HUES64 (cell line): ENCODE results near the gene ATP5F1D.
"Not testable (repeated sequence)": the region's sequence is repeated elsewhere in the genome, so short reads cannot be mapped to it uniquely, and the experiment has no call there.

Experiments used
- H3K27ac ChIP-seq: 2 replicates; pipeline ENCODE4 v1.7.0; 2013; ENCODE audit warnings: low read depth, low read length, inconsistent platforms
- H3K27me3 ChIP-seq: 2 replicates; pipeline ENCODE4 v1.6.1; 2013; ENCODE audit warnings: mild to moderate bottlenecking, low read length; ENCODE audit not compliant: insufficient read depth
- H3K36me3 ChIP-seq: 2 replicates; pipeline ENCODE4 v1.6.1; 2013; ENCODE audit warnings: mild to moderate bottlenecking, low read length; ENCODE audit not compliant: insufficient read depth
- H3K4me1 ChIP-seq: 2 replicates; pipeline ENCODE4 v1.6.1; 2013; ENCODE audit warnings: mild to moderate bottlenecking, low read length, moderate library complexity; ENCODE audit not compliant: insufficient read depth
- H3K4me3 ChIP-seq: 2 replicates; pipeline ENCODE4 v1.5.1; 2013; ENCODE audit warnings: mild to moderate bottlenecking, low read length, moderate library complexity
- H3K9ac ChIP-seq: 2 replicates; pipeline ENCODE4 v1.6.1; 2013; ENCODE audit warnings: mild to moderate bottlenecking, low read depth, low read length
- H3K9me3 ChIP-seq: 2 replicates; pipeline ENCODE4 v1.6.1; 2013; ENCODE audit warnings: low read depth, low read length; ENCODE audit not compliant: insufficient read depth
- WGBS: fragments of 150-250, 120-280 bp; methylation state at CpG from one replicate; pipeline ENCODE4 v1.1.7; 2013; ENCODE audit warnings: missing lambda C conversion rate; 5-methylcytosine and 5-hydroxymethylcytosine counted together

Gene ATP5F1D

DNA sequence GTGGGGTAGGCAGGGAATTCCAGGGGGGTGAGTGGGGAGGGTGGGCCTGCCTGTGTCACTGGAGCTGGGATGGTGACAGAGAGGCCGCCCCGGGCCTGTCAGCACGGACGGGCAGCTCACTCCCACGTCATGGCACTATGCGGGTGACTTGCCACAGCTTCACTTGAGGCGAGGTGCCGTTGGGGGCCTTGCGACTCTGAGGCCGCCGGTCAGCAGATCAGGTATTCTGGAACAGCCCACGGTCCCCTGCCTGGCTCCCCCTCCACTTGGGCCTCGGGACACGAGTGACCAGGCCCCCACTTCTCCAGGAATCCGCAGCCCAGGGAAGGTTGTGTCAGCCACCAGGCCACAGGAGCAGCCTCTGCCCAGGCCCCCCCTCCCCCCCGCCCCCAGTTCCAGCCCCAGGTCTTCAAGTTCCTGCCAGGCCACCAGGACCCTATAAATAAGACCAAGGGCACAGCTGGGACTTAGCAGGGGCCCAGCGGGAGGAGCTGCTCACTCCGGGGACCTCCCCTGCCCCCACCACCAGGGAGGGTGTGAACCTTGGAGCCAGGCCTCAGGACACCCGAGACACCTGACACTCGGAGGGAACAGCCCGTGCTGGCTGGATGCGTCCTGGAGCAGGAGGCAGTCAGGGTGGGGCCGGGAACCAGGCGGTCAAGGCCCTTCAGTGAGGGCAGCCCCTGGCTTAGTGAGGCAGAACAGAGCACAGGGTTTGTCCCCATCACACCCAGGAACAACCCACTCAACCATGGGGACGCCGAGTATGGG lies 4.1 kb downstream of the ATP5F1D start:
- H3K27me3 ChIP-seq, result no peaks in the 10 kb centered on the region
- no peaks in the 10 kb centered on the region for H3K9me3 ChIP-seq
- H3K27ac ChIP-seq, result no peak overlapping the region
- H3K4me1 ChIP-seq, result no peaks in the 10 kb centered on the region; the same call in 1 of the 2 replicates
- H3K36me3 ChIP-seq, result no peaks in the 10 kb centered on the region; the same call in 1 of the 2 replicates
- H3K4me3 ChIP-seq, result no peak overlapping the region
- no peak overlapping the region for H3K9ac ChIP-seq
- 92% methylated on average over 25 of the region's 26 CpGs for WGBS

DNA sequence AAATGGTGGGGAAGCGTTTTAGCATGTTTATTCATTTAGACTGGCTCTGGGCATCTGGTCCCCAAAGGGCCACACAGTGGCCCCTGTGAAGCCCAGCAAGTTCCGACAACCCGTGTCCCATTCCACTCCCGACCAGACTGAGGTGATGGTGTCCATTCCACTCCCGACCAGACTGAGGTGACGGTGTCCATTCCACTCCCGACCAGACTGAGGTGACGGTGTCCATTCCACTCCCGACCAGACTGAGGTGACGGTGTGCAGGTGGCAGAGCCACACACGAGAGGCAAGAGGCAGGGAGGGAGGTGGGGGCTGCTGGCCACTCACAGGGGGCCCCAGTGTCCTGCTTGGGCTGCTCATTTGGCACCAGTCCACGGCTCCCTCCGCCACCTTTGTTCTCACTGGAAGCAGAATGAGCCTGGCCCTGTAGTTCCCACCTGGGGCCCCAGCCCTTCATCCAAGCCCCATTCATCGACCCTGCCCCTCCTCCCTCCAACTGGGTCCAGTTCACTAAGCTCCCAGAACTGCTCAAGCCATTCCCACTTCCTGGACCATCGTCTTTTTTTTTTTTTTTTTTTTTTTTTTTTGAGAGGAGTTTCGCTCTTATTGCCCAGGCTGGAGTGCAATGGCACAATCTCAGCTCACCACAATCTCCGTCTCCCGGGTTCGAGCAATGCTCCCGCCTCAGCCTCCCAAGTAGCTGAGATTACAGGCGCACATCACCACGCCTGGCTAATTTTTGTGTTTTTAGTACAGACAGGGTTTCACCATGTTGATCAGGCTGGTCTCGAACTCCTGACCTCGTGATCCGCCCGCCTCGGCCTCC lies 4.9 kb downstream of the ATP5F1D start:
- not testable (repeated sequence) for H3K4me1 ChIP-seq, H3K9ac ChIP-seq, H3K9me3 ChIP-seq, H3K27me3 ChIP-seq, H3K36me3 ChIP-seq, H3K27ac ChIP-seq, H3K4me3 ChIP-seq
- WGBS, result 91% methylated on average over 26 of the region's 27 CpGs

DNA sequence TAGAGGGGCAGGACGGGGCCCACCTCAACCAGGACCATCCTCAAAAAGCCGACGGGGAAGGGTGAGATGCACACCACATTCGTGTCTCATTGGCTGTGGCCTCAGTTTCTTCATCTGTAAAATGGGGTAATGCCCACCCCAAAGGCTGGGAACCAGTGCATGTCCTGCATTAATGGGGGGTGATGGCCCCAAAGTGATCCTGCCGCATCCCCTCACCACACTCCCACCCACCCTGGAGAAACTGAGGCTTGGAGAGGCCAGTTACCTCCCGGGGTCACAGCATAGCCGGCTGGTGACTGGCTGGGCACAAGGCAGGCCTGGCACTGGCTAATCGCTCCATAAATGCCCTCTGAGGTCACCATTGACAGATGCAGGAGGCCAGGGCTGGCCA lies 6.2 kb downstream of the ATP5F1D start:
- Histone ChIP-seq H3K9ac (no peak overlapping the region), H3K4me1 (no peaks in the 10 kb centered on the region; the same call in 1 of the 2 replicates), H3K27ac (peak overlapping the region; percentile 100), H3K9me3 (no peaks in the 10 kb centered on the region), H3K36me3 (peaks cover 15% of the 10 kb centered on the region), H3K27me3 (no peaks in the 10 kb centered on the region), H3K4me3 (peak overlapping the region; percentile 91)
- WGBS, result 90% methylated on average over 8 of the region's 8 CpGs

DNA sequence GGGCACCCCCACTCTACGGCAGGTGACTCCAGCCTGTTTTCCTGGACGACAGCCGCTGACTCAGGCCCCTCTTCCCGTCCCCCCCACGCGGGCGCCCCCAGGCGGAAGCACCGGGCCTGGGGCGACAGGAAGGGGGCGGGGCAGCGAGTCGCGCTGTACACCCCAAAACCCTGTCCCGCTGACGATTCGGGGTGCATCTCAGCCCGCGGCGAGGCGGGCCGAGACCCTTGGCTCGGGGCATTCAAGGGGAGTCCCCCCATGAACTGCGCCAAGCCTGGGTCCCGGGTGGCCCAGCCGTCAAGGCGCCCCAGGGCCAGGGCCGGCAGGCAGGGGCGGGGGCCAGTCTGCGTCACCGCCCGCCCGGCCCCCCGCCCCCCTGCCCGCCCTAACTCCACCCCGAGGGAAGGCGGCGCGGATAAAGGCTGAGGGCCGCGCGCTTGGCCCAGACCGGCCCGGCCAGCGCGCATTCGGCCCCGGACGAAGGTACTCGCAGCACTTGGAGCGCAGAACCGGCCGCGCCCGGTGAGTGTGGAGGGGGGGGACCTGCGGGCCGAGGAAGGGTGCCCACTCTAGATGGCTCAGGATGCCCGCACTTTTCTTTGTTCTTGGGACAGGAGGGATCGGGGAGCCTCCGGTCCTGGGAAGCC lies 6.7 kb downstream of the ATP5F1D start, which contains the start of gene MIDN:
Gene MIDN, plus strand, starts transcription at position 445 of the 647 bp plus-strand sequence. CDS start 1,714 bp downstream, outside the sequence.
- no peaks in the 10 kb centered on the region for H3K9me3 ChIP-seq
- peak within 1 kb of the TSS; percentile 98 for H3K9ac ChIP-seq
- peak within 1 kb of the TSS; percentile 100 for H3K27ac ChIP-seq
- H3K4me1 ChIP-seq, result no peaks in the 10 kb centered on the region; the same call in 1 of the 2 replicates
- no peaks in the 10 kb centered on the region for H3K27me3 ChIP-seq
- peak within 1 kb of the TSS; percentile 91 for H3K4me3 ChIP-seq
- H3K36me3 ChIP-seq, result peaks cover 17% of the 10 kb centered on the region
- 3% methylated on average over 55 of the region's 60 CpGs for WGBS

DNA sequence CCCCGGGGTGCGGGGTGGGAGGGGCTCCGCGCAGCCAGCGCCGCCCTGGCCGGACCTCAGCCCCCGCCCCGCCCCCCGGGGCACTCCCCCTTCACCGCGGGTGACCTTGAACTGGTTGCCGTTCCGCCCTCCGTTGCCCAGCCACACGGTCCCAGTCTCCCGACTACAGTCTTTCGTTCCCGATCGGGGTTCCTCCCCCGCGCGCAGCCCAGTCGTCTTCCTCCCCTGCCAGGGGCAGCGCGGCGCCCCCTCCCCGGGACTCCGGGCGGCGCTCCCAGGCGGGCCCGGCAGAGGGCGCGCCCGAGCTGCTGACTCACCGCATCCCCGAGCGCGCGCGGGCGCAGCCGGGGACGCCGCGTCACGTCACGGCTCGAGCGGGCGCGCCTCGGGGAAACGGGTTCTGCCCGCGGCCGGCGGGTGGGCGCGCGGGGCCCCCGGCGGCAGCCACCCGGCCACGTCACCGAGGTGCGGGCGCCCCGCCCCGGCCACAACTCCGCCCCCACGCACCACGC lies 7.3 kb downstream of the ATP5F1D start:
- Histone ChIP-seq H3K9me3 (no peaks in the 10 kb centered on the region), H3K9ac (peak overlapping the region; percentile 98), H3K27me3 (no peaks in the 10 kb centered on the region), H3K4me1 (no peaks in the 10 kb centered on the region; the same call in 1 of the 2 replicates), H3K4me3 (peak overlapping the region; percentile 91), H3K36me3 (peaks cover 22% of the 10 kb centered on the region), H3K27ac (peak overlapping the region; percentile 100)
- WGBS, result under 1% methylated on average over 74 of the region's 74 CpGs

DNA sequence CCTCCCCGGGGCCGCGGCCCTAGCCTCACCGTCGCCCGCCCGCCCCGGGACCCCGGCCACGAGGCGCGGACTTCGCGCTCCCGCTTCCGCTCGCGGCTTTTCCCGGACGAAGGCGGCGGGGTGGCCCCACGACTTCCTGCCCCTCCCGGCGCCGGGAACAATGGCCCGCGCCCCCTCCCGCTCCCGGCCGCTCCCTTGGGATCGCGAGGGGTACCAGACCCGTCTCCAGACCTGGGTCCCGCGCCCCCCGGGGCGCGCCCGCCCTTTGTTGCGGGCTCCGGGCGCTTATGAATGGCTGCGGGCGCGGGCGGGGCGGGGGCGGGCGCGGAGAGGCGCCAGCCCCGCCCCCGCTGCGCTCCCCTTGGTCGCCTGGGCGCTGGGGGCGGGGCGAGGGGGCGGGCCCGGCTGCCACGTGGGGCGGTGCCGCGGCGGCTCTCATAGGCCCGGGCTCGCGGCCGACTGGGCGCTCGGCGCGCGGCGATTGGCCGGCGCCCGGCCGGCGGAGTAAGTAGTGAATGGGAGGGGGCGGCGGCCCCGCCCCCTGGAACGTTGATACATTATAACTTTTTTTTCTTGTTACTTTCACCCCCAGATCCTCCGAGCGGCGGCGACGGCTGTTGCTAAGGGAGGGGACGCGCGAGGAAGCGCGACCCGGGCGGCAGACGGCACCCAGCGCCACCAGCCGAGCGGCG lies 7.9 kb downstream of the ATP5F1D start:
- no peaks in the 10 kb centered on the region for H3K27me3 ChIP-seq
- peak overlapping the region; percentile 98 for H3K9ac ChIP-seq
- H3K9me3 ChIP-seq, result no peaks in the 10 kb centered on the region
- peak overlapping the region; percentile 91 for H3K4me3 ChIP-seq
- H3K27ac ChIP-seq, result peak overlapping the region; percentile 100
- peaks cover 28% of the 10 kb centered on the region for H3K36me3 ChIP-seq
- no peaks in the 10 kb centered on the region; the same call in 1 of the 2 replicates for H3K4me1 ChIP-seq
- under 1% methylated on average over 99 of the region's 102 CpGs for WGBS

DNA sequence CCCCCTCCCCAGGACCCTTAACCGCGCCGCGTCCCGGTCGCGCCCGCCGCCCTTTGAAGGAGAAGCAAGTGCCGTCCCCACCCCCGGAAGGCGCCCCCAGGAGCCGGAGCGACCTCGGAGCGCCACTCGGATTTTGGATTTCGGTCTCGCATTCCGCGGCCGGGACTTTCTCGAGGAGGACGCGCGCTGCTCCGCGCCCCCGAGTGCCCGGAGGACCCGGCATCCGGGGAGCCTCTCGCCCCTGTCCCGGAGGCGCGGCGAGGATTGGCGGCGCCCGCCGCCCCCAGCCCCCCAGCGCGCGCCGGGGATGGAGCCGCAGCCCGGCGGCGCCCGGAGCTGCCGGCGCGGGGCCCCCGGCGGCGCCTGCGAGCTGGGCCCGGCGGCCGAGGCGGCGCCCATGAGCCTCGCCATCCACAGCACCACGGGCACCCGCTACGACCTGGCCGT lies 8.5 kb downstream of the ATP5F1D start:
- Histone ChIP-seq H3K27ac (peak overlapping the region; percentile 93), H3K4me3 (peak overlapping the region; percentile 90), H3K27me3 (no peaks in the 10 kb centered on the region), H3K9me3 (no peaks in the 10 kb centered on the region), H3K36me3 (peaks cover 34% of the 10 kb centered on the region), H3K4me1 (no peaks in the 10 kb centered on the region), H3K9ac (peak overlapping the region; percentile 96)
- WGBS, result under 1% methylated on average over 67 of the region's 67 CpGs

DNA sequence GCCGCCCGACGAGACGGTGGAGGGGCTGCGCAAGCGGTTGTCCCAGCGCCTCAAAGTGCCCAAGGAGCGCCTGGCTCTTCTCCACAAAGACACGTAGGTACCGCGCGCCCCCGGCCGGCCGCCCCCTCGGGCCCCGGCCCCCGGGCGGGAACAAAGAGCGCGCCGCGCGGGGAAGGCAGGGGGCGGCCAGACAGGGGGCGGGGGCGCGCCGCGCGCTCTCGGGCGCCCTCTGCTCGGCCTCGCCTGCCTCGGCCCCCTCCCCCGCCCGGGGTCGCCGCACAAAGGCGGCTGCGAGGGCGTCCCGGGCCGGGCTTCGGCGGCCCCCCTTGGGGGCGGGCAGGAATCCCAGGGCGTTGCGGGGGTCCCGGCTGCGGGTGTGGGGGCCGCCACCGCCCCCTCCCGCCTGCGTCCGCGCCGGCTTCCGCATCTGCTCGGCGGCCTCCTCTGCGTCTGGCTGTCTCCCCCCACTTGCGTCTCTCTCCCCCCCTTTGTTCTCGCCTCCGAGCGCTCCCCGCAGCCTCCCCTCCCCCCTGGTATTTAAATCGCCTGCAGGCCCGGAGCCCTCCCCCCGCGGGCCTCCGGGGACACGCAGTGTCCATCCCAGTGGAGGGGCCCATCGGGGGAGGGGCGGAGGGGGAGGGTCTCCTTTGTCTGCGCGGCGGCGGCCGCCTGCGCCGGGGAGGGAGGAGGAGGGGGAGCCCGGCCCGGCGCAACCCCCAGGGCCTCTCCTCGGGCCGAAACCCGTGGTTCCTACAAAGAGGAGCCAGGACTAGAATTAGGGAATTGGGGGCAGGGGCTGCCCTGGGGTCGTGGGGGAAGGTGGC lies 9.1 kb downstream of the ATP5F1D start:
- peaks cover 41% of the 10 kb centered on the region for H3K36me3 ChIP-seq
- WGBS, result under 1% methylated on average over 85 of the region's 90 CpGs
- no peaks in the 10 kb centered on the region for H3K4me1 ChIP-seq
- H3K27ac ChIP-seq, result peak overlapping the region; percentile 93
- H3K9me3 ChIP-seq, result no peaks in the 10 kb centered on the region
- no peaks in the 10 kb centered on the region for H3K27me3 ChIP-seq
- H3K9ac ChIP-seq, result peak overlapping the region; percentile 96
- H3K4me3 ChIP-seq, result peak overlapping the region; percentile 90

DNA sequence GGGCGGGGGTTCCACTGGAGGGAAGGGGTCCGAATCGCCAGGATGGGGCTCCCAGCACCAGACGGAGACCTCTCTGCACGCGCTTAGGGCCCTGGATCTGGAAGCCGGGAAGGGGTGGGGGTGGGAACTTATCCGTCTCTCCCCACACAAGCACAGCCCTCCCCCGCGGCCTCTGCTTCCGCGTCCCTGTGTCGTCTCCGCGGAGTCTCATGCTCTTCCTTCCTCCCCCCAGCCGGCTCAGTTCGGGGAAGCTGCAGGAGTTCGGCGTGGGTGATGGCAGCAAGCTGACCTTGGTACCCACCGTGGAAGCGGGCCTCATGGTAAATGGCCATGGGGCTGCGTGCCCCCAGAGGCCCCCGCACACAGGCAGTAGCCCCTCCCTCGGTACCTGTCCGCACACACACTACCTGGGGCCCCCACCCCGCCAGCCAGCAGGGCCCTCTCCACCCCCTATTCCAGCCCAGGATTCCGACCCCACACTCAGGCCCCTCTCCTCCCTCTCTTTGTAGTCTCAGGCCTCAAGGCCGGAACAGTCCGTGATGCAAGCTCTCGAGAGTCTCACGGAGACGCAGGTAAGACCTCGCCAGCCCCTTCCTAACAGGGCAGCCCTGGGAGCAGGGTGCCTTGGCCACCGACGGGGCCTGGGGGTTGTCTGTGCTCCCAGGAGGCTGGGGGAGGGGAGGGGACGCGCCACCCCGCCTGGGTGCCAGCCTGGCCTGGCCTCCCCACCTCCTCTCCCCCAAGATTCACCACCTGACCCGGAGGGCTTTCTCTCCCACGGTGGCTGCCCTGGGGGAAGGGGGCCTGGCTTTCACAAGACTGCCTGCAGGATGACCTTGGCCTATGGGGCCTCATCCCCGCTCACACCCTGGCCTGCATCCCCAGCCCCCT lies 10.0 kb downstream of the ATP5F1D start:
- WGBS, result 4% methylated on average over 35 of the region's 41 CpGs
- peak overlapping the region; percentile 93 for H3K27ac ChIP-seq
- H3K9ac ChIP-seq, result peak overlapping the region; percentile 96
- H3K36me3 ChIP-seq, result peaks cover 48% of the 10 kb centered on the region
- peak overlapping the region; percentile 90 for H3K4me3 ChIP-seq
- H3K4me1 ChIP-seq, result no peaks in the 10 kb centered on the region
- no peaks in the 10 kb centered on the region for H3K27me3 ChIP-seq
- no peaks in the 10 kb centered on the region for H3K9me3 ChIP-seq
